Measurements from ENCODE around the gene EPHA6.

Gene EPHA6

DNA sequence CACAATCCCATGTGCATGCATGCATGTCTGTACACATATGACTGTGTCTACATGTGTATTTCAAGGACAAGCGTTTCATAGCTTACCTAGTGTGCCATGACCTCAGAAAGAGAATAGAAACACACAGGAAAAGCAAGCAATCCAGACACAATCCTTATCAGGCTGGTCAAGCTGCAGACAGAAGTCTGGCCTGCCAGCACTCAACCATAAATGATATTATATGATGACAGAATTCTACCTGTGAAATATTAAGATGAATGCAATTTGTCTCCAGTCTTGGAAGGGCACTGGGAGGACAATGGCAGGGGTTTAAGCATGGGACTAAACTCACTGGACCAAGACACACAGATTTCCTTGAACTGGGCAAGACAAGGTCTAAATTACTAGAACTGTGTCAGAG lies 899.2 kb downstream of the EPHA6 start:
- DNase-seq, result no peak

DNA sequence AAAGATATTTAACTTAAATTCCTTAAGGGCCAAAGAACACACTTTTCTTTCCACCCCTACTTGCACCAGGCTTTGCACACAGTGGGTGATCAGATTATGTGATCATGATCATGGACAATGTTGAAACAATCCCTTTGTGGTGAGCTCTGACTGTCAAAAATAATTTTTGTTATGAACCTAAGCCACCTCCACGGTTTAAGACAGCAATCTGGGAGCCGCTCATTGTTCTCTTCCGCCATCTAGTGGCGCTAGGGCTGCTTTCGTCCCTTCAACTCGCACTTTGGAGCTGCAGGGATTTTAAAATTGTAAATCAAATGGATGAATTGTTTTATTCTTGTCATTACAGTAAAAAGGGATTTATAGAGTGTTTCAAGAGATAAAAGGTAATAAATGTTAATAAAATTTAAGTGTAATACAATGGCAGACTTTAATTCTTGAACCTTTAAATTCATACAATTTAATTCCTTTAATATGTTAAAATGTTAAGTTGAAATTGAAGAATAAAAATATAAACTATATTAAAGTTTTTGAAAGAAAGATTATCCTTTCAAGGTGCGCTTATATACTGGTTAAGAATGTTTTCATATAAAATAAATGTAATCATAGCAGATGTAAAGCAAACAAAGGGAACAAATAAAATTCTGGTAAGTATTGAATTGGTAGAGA lies 904.9 kb downstream of the EPHA6 start:
- peak; percentile 37 for DNase-seq

DNA sequence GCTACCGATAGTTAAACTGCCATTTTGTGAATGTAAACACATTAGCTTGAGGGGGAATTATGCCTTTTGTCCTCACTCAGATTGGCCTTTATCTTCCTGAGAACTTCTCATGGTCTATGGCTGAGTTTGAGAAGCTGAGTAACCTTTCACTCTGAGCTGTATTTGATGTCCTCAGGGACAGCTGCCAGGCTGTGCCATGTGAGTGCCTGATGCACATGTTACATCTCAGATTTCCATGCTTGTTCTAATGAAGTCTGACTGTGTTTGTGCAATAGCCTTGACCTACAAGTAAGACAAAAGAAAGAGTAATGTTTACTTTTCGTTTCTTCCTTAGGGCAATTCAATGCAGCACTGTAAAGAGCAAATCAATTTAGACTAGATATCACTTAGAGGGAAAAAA lies 906.0 kb downstream of the EPHA6 start:
- DNase-seq, result no peak

DNA sequence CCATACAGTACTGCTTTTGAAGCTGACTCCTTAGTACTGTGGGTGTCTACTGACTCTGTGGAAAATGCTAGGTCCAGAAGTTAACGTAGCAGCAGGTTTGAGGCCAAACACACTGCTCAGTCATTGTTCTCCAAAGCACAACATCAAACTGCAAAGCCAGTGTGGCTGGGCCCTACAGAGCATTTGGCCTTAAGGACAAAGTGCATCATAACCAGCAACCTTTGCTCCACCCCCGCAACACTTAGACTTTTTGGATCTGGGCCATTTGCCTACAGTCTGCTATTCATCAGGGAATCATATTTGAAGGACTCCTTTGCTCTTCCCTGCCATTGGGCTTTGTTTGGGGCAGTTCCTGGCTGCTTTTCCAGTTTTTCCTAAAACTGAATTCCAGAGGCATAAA lies 907.1 kb downstream of the EPHA6 start:
- DNase-seq, result no peak

DNA sequence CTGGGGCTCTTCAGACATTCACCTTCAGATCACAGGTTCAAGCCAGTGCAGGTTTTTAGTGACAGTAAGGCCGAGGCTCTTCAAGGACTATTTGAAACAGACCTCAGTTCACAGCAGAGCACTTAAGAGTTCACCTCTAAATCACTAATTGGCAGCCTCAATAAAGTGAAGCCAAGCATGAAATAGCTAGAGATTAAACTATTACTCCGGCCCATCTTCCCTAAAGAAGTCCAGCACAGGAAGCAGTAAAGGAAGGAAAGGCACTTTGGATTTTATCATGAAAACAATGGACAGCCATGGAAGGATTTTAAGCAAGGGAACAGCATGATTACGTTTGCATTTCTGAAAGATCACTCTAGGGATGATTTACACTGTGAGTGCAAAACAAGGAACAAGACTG lies 922.5 kb downstream of the EPHA6 start:
- no peak for DNase-seq

DNA sequence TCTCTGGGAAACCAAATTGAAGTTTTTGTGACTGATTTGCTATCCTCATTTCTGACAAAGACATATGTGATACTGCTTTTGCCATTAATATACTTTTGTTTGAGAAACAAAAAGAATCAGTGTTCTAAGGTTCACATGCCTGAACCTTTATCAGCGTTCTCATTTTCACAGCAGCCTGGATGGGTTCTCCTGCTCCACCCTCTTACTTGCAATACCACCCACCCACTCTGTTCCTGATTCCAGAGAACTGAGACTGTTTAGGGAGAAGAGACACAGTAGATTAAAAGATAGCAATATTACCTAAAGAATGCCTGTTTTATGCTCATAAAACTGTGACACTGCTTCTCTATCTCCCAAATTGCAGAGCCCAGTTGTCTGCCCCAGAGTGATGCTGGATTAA lies 924.4 kb downstream of the EPHA6 start:
- no peak for DNase-seq

DNA sequence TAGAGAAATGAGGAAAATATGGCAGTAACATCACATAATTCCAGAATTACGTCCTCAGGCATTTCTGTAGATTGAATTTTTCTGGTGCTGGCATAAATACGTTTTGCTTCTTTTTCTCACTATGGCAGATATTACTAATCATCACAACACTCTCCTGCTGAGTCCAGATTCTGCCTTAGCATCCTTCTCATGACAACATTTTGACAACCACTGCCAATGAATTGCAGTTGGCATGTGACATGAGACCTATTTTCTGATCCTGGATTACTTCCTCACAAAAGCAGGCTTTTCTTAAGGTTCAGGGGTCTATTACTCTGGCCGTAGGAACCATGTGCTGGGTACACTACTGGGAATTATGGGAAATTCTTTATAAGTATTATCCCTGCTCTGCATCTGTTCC lies 927.6 kb downstream of the EPHA6 start:
- DNase-seq, result no peak

DNA sequence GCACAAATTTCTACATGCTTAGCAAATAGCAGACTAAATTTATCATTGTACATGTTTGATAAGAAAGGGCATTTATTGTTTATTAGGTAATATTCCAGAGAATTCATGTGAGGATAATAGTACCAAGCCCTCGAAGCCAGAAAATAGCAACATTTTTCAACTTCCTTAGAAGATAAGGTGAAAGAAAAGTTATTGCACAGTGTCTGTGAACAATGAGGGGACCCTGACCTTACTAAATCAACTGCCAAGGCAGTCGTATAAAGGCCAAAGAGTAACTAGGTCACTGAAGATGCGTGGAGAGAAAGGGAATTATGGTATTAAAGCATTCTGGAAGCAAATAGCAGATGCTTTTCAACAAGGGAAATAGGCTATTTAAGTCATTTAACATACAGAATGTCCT lies 929.9 kb downstream of the EPHA6 start:
- no peak for DNase-seq

DNA sequence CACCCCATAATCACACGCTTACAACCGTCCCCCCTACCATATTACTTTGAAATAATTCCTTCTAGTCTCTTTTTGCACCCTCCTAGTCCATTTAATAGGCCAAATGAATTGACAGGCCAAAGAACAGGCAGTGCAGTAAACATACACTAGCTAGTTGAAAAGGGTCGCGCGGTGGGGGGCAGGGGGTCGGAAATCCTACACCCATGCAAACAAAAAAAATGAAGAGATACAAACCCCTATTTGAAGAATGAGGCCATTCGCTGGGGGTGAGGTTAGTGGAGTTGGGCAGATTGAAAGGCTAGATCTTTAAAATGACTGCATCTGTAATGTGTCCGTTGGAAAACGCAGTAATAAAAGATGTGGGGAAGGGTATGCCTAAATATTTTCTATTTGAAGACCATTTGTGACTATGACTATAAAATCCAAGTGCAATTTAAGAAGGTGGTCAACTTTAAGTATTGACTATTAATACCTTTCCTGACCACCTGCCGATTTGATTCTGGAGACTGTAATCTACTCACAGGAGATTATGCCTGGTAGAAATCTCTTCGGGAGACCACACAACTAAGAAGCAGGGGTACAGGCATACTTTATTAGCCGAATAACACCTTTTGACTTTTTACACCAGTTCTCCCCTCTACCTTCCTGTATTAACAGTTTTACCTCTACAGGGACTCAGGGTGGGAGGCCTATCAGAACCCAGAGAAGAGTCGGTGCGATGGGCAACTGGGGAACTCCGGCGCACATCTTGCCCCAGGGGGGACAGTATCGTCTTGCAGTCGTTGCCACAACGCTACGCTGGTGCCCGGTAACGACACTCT lies 949.4 kb downstream of the EPHA6 start:
- DNase-seq, result no peak

DNA sequence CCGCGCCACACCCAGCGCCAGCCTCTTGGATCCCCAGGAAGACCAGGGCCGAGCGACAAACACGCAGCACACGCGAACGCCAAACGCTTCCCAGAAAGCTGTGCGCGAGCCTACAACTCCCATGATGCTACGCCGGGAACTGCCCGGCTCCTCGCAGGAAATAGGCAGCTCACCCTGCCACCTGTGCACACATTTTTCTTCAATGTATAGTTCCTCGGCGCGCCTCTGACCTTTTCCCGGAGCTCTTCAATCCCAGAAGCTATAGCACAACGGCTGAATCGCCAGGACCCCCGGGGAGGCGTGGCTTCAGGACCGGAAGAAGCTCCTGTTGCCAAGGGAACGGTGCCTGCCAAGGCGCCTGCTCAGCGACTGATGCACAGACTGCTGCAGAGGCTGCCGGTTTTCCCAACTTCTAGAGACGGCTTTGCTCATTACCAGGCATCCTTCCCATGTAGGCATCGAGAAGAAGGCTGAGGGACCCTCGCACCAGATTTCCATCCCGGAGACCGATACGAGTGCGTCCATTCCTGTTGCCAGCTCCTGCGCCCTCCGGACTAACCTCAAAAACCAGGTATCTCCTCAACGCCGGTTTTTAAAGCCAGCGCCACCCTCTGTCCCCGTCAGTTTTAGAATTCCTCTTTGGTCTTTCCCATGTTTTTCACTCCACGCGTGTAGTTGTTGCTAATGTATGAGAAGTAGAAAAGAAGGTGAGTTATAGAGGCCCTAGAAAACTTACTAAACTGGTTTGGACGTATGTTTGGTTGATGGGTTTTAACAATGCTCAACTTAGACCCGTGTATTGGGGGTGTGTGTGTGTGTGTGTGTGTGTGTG lies 950.2 kb downstream of the EPHA6 start, which contains the start of gene ARL6:
Gene ARL6 (plus strand): TSS at position 352 of the 832 bp plus-strand sequence. CDS start 3,350 bp downstream, outside the sequence.
- DNase-seq, result peak; percentile 75

DNA sequence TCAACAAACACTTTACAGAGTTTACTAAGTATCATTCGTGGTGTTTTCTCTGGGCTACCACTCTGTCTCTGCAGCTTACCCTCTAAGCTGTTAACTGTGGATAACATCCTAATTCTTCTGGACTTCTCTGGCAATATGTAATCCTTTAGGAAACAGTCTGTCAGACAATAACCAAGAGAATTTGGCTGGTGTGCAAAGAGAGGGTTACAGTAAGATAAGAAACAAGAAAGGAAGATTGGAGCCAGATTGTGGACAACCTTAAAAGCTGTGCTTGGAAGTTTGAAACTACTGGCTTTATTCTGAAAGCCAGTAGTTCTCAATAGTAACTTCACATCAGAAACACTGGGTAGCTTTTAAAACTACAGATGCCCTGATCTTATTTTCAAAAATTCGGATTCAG lies 950.9 kb downstream of the EPHA6 start:
- DNase-seq, result no peak

DNA sequence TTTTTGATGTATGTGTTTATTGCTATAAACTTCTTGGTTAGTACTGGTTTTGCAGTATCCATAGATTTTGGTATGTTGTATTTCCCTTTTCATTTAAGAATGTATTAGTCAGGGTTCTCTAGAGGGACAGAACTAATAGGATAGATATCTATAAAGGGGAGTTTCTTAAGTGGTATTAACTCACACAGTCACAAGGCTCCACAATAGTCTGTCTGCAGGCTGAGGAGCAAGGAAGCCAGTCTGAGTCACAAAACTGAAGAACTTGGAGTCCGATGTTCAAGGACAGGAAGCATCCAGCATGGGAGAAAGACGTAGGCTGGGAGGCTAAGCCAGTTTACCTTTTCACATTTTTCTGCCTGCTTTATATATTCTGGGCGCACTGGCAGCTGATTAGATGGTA lies 958.5 kb downstream of the EPHA6 start:
- no peak for DNase-seq

DNA sequence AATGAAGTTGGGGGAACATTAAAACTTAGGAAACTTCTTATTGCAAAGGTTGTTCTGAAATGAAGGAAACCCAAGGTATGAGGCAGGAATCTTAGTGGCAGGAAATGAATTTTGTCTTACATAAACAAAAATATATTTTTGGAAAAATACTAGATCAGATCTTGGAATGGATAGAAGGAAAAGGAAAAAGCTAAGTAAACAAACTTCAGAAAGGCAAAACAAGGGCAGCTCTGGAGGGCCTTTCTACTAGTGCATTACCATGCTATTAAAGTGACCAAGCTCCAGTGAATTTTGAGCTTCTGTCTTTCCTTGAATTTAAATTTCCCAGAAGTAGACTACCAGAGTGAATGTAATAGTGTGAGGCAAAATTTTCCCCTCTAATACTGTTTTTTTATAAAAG lies 963.8 kb downstream of the EPHA6 start:
- no peak for DNase-seq

DNA sequence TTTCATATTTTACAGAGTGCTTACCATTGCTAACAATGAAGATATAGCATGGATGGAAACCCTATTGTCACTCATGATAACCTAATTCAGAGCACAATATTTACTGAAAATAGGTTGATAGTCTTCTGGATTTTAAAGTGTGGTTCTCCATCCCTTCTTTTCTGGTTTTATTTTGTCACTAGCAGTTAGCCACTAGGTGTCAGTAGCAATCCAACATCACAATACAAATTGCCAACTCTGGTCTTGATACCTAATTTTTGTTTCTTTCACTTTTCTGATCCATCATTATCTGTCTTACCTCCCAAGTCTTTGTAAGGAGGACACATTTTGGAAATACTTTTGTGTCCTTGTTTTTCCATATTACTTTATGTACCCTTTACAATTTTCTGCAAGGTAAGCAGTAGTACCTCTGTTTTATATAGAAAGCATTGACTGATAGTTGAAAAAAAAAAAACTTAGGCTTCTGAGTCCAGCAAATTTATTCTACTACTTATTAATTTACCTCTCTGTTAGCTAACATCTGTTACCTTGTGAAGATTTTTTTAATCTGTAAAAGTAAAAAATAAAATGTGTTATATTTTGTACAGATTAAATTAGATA lies 979.1 kb downstream of the EPHA6 start:
- peak; percentile 56 for DNase-seq

DNA sequence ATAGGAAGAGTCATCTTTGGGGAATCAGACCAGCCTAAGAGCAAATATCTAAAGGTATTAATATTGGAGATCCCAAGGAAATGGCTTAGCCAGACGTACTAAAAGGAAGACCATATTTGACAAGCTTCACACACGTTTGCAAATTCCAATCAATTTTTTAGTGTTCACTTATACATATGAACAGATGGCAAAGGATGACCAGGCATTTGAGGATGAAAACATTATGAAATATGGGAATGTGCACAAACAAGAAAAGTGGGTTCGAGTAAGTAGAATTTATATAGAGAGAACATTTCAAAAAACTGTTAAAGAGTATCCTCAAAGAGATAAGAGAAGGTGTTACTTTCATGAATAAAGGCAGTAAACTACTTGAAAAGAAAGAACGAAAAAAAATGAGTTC lies 981.6 kb downstream of the EPHA6 start:
- no peak for DNase-seq
